GM19438 (cell line): ENCODE results near the gene TRANK1.
"Not testable (repeated sequence)": the region's sequence is repeated elsewhere in the genome, so short reads cannot be mapped to it uniquely, and the experiment has no call there.

ENCODE experiments used
- ATAC-seq: cut with Tn5 transposase; IDR thresholded peaks from one replicate; pipeline ENCODE4 v1.9.1; 2021; ENCODE audit warnings: low read depth; ENCODE audit not compliant: unreplicated experiment

The TRANK1 gene

GRCh38 chr3:36944641-36945270 lies at the start of gene TRANK1:
Gene TRANK1, minus strand, starts transcription at chr3:36945054. Its CDS starts 245 bp downstream, at chr3:36944809.
- peak; percentile 53 for ATAC-seq

DNA sequence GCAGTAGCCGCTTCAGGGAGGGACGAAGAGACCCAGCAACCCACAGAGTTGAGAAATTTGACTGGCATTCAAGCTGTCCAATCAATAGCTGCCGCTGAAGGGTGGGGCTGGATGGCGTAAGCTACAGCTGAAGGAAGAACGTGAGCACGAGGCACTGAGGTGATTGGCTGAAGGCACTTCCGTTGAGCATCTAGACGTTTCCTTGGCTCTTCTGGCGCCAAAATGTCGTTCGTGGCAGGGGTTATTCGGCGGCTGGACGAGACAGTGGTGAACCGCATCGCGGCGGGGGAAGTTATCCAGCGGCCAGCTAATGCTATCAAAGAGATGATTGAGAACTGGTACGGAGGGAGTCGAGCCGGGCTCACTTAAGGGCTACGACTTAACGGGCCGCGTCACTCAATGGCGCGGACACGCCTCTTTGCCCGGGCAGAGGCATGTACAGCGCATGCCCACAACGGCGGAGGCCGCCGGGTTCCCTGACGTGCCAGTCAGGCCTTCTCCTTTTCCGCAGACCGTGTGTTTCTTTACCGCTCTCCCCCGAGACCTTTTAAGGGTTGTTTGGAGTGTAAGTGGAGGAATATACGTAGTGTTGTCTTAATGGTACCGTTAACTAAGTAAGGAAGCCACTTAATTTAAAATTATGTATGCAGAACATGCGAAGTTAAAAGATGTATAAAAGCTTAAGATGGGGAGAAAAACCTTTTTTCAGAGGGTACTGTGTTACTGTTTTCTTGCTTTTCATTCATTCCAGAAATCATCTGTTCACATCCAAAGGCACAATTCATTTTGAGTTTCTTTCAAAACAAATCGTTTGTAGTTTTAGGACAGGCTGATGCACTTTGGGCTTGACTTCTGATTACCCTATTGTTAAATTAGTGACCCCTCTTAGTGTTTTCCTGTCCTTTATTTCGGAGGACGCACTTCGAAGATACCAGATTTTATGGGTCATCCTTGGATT lies 48.8 kb upstream of the TRANK1 start, which contains the start of gene MLH1:
Gene MLH1 (plus strand): TSS at position 193 of the 958 bp plus-strand sequence. CDS start 30 bp downstream, at position 223.
- peak; percentile 91 for ATAC-seq

- ATAC-seq: peak; percentile 82
Measured at GRCh38 chr3:36992806-36993325, 48.0 kb upstream of the TRANK1 start, which contains the start of gene EPM2AIP1. Gene EPM2AIP1, minus strand, starts transcription at chr3:36993131. Its CDS starts 54 bp downstream, at chr3:36993077.

DNA sequence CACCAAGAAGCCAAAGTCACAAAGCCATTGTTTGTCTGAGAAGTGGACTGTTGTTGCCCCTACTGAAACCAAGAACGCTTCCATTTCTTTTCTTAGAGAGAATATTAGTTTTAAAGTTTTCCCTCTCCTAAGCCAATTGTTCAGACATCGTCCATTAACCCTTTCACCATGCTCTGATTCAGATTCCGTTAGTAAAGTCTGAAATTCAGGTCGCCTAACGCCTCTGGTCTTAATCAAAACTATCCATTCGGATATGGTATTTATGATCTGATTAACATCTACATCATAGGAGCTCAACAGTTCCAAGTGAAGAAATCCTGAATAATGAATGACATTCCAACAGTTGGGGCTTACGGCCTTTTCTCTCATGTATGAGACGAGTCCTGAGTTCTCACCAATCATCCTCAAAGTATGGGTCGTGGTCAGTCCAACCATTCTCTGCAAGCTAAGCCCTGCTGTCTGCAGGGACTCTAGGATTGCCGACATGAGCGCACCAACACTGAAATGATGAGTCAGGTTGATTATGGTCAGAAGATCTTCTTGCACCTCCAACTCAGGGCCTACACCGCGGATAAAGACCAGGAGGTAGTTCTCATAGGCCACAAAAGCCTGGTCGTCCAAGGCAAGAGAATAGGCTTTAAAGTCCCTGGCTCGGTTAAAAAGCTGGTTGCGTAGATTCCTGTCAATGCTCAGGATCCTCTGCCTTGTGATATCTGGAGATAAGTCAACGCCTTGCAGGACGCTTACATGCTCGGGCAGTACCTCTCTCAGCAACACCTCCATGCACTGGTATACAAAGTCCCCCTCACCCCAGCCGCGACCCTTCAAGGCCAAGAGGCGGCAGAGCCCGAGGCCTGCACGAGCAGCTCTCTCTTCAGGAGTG lies 47.3 kb upstream of the TRANK1 start:
- ATAC-seq: no peak

- ATAC-seq: no peak
Measured at GRCh38 chr3:36991147-36991546, 46.3 kb upstream of the TRANK1 start.

- no peak for ATAC-seq
Measured at GRCh38 chr3:36989568-36989967, 44.7 kb upstream of the TRANK1 start.

GRCh38 chr3:36989005-36989404 lies 44.2 kb upstream of the TRANK1 start:
- no peak for ATAC-seq

DNA sequence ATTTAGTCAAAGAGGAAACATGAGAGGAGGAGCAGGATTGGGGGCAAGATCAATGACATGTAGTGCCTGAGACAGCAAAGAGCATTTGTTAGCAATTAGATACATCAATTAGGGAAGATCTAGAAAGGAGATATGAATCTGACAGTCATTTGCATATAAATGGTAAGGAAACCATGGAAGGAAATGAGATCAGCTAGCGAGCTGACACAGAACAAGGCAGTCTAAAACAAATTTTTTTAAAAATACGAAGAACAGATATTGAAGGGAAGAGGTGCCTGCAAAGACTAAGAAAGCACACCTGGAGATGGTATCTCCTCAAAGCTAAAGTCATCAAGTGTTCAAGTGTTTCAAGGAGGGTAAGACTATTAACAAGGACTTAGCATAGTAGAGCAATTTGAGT lies 43.5 kb upstream of the TRANK1 start:
- ATAC-seq: no peak

GRCh38 chr3:36981006-36981405 lies 36.2 kb upstream of the TRANK1 start:
- no peak for ATAC-seq

DNA sequence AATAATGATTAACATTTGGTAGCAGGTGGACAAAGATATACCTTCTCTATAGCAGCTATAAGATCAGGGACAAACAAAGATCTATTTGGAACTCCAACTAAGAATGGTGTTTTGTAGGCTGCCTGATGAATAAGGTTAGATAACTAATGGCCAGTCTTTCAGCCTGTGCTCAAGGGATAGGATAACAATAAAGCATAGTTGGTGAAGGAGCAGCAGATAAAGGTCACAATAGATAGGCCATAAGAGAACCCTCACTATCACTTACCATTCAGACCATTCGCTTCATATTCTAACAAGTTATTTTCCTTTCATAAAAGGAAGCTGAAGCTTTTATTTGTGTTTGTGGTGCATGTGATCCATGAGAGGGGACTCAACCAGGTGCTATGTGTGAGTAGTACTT lies 28.3 kb upstream of the TRANK1 start:
- no peak for ATAC-seq

DNA sequence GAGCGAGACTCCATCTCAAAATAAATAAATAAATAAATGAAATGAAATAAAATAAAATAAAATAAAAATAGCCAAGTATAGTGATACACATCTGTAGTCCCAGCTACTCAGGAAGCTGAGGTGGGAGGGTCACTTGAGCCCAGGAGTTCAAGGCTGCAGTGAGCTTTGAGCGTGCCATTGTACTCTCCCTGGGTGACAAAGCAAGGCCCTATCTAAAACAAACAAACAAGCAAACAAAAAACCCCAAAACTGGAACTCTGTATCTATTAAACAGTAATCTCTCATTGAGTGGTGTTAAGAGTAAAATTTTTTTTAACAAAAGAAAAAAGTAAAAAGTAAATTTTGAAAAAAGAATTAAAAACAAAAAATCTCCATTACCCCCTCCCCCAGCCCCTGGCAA lies 27.3 kb upstream of the TRANK1 start:
- ATAC-seq: no peak

DNA sequence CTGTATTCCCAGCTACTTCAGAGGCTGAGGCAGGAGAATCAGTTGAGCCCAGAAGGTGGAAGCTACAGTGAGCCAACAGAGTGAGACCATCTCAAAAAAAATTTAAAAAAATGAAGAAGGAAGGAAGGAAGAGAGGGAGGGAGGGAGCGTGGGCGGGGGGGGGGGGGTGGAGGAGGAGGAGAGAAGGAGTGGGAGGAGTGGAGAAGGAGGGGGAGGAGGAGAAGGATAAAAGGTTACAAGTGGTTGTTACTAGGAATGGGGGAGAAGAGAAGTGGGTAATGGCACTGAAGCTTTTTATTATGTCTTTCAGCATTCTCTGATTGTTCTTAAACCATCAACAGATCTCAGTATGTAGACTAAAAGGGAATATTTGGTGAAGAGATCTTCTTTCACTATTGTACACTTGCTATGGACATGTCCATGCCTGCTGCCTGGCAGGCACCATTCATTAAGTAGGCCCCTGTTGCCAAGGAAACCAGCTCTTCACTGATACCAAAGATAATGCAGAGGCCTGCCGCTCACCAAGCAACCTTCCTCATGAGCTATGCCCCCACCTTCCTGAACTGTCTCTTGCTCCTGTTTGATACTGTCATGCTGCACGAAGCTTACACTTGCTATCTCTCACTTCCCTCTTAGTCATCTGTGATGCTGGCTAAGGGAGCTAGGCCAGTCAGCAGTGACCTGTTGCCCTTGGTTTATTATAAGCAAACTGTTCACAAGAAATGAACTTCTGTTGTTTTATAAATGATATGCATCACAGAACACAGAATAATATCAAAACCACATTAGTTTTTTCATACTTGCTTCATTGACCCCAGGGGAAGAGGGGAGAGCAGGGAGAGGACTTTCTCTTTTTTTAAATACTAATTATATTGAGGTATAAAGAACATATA lies 24.9 kb upstream of the TRANK1 start:
- ATAC-seq: peak; percentile 98

DNA sequence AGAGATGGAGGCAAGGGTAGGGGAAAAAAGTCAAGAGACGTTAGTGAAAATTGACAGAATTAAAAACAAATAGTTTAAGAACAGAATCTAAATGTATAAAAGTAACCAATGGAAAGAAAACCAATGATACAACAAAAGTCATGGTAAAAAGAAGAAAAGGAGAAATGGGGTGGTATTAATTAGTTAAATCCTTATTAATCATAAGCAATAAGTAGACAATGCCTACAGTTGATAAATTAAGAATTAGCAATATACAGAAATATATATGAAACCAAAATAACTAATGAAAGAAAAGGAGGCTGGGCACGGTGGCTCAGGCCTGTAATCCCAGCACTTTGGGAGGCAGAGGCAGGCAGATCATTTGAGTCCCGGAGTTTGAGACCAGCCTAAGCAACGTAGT lies 24.2 kb upstream of the TRANK1 start:
- no peak for ATAC-seq

DNA sequence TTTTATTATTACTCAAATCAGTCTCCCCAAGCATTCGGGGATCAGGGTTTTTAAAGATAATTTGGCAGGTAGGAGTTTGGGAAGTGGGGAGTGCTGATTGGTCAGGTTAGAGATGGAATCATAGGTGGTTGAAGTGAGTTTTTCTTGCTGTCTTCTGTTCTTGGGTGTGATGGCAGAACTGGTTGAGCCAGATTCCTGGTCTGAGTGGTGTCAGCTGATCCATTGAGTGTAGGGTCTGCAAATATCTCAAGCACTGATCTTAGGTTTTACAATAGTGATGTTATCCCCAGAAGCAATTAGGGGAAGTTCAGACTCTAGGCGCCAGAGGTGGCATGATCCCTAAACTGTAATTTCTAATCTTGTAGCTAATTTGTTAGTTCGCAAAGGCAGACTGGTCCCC lies 20.6 kb upstream of the TRANK1 start:
- ATAC-seq: no peak

DNA sequence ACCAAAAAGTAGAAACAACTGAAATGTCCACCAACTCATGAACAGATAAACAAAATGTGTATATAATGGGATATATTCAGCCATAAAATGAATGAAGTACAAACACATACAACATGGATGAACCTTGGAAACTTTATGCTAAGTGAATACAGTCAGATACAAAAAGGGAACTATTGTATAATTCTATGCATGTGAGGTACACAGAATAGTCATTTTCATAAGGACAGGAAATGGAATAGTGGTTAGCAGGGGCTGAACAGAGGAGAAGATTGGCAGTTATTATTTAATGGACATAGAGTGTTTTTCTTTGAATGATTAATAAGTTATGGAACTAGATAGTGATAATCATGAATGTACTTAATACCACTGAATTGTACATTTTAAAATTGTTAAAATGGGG lies 20.0 kb upstream of the TRANK1 start:
- ATAC-seq: no peak

- ATAC-seq: no peak
Measured at GRCh38 chr3:36964331-36964730, 19.5 kb upstream of the TRANK1 start.

DNA sequence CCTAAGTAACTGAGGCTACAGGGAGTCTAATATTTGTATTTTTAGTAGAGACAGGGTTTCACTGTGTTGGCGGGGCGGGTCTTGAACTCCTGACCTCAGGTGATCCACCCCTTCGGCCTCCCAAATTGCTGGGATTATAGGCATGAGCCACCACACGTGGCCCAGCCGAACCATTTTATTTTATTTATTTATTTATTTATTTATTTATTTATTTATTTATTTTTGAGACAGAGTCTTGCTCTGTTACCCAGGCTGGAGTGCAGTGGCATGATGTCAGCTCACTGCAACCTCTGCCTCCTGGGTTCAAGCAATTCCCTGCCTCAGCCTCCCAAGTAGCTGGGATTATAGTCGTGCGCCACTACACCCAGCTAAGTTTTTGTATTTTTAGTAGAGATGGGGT lies 18.2 kb upstream of the TRANK1 start:
- not testable (repeated sequence) for ATAC-seq

- no peak for ATAC-seq
Measured at GRCh38 chr3:36960502-36960901, 15.6 kb upstream of the TRANK1 start.

- no peak for ATAC-seq
Measured at GRCh38 chr3:36959821-36960220, 15.0 kb upstream of the TRANK1 start.
